Measurements from ENCODE around the gene CACNG8. TPM values are rescaled to one million over a fixed set of nuclear protein-coding genes. Genes with fewer than 3 reads are reported as not detected.
A peak's percentile ranks its signal among the peaks of the same experiment; 100 is the strongest.
"Not testable (repeated sequence)": the region's sequence is repeated elsewhere in the genome, so short reads cannot be mapped to it uniquely, and the experiment has no call there.

CACNG8 gene
- polyA plus RNA-seq, 3 donors: 0.05 TPM; not detected in 2

DNA sequence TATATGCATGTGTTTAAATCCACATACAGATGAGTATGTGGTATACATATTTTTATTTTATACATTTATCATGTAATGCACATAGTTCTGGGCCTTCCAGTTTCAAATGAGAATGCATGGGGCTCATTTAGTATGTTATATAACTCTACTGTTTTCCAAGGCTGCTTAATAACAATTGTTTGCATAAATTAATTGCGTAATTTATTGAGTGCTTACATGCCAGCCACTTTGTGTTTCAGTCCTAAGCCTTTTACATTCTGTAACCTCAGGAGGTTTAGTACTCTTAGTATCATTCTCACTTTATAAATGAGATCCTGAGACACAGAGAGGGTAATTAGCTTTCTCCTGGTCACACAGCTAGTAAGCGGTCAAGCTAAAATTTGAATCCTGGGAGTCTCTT, 16.7 kb upstream of the CACNG8 start:
- Histone ChIP-seq H3K9ac (ENCODE audit: insufficient read depth, low read length, poor library complexity, severe bottlenecking) (no peak overlapping the region), H4K20me1 (ENCODE audit: insufficient read depth, low read length) (no peaks in the 10 kb centered on the region), H3K27me3 (ENCODE audit: control insufficient read depth in 2 of 2, insufficient read depth in 2 of 2, low read length in 2 of 2) (peaks cover 22 to 44% of the 10 kb centered on the region in 2 donors), H3K4me1 (ENCODE audit: control insufficient read depth in 1 of 2, insufficient read depth in 2 of 2, low read length in 2 of 2) (no peaks in the 10 kb centered on the region), H3K4me2 (replicated peaks; ENCODE audit: extremely low read depth, low read length, poor library complexity, severe bottlenecking) (no peak overlapping the region), H3K27ac (ENCODE audit: low read depth in 1 of 2, low read length in 2 of 2) (no peak overlapping the region), H2AFZ (ENCODE audit: insufficient read depth, low read depth, low read length, poor library complexity, severe bottlenecking) (no peak overlapping the region), H3K9me3 (replicated peaks in 1 of 2; ENCODE audit: control insufficient read depth in 1 of 2, insufficient read depth in 1 of 2, low read length in 2 of 2) (peaks cover 6 to 20% of the 10 kb centered on the region in 2 donors), H3K4me3 (replicated peaks in 1 of 3; ENCODE audit: low read depth in 2 of 3, low read length in 3 of 3) (no peak overlapping the region), H3K36me3 (replicated peaks in 1 of 2; ENCODE audit: control insufficient read depth in 1 of 2, insufficient read depth in 2 of 2, low read length in 2 of 2) (no peaks in the 10 kb centered on the region), H3K79me2 (ENCODE audit: insufficient read depth, low read length) (no peaks in the 10 kb centered on the region)
- no peak overlapping the region for H3K4me3 Mint-ChIP-seq
- H3K27me3 Mint-ChIP-seq (ENCODE audit: low read depth in 3 of 3): peaks cover 50 to 66% (median 66%) of the 10 kb centered on the region in 3 donors
- peaks cover 5% of the 10 kb centered on the region for H3K4me1 Mint-ChIP-seq
- peaks cover 11 to 17% (median 16%) of the 10 kb centered on the region in 7 donors for H3K9me3 Mint-ChIP-seq
- H3K36me3 Mint-ChIP-seq: peaks cover 5 to 7% of the 10 kb centered on the region in 2 donors
- DNase-seq: no peak
- TF ChIP-seq, protein P1, sequence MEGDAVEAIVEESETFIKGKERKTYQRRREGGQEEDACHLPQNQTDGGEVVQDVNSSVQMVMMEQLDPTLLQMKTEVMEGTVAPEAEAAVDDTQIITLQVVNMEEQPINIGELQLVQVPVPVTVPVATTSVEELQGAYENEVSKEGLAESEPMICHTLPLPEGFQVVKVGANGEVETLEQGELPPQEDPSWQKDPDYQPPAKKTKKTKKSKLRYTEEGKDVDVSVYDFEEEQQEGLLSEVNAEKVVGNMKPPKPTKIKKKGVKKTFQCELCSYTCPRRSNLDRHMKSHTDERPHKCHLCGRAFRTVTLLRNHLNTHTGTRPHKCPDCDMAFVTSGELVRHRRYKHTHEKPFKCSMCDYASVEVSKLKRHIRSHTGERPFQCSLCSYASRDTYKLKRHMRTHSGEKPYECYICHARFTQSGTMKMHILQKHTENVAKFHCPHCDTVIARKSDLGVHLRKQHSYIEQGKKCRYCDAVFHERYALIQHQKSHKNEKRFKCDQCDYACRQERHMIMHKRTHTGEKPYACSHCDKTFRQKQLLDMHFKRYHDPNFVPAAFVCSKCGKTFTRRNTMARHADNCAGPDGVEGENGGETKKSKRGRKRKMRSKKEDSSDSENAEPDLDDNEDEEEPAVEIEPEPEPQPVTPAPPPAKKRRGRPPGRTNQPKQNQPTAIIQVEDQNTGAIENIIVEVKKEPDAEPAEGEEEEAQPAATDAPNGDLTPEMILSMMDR (IDR thresholded peaks at IDR 0.05): no peak
- WGBS (ENCODE audit: insufficient coverage): no CpG with 5 or more reads among the region's 2 CpGs
- intact Hi-C loops (cut with micrococcal nuclease): no loop called here
- H3K27ac Mint-ChIP-seq: no peak overlapping the region

GRCh38 chr19:53947624-53948023, 15.1 kb upstream of the CACNG8 start:
- peak overlapping the region in 1 of 2 donors; percentile 35 for H3K4me3 Mint-ChIP-seq
- intact Hi-C loops (cut with micrococcal nuclease): no loop called here
- DNase-seq: no peak
- peaks cover 11 to 36% of the 10 kb centered on the region in 2 donors for H3K27me3 ChIP-seq (ENCODE audit: control insufficient read depth in 2 of 2, insufficient read depth in 2 of 2, low read length in 2 of 2)
- H3K4me3 ChIP-seq (replicated peaks in 1 of 3; ENCODE audit: low read depth in 2 of 3, low read length in 3 of 3): no peak overlapping the region
- H3K9me3 ChIP-seq (replicated peaks in 1 of 2; ENCODE audit: control insufficient read depth in 1 of 2, insufficient read depth in 1 of 2, low read length in 2 of 2): peaks cover under 1 to 5% of the 10 kb centered on the region in 2 donors
- peaks cover 8% of the 10 kb centered on the region for H3K4me1 Mint-ChIP-seq
- no peak overlapping the region for H3K4me2 ChIP-seq (replicated peaks; ENCODE audit: extremely low read depth, low read length, poor library complexity, severe bottlenecking)
- H3K27ac ChIP-seq (ENCODE audit: low read depth in 1 of 2, low read length in 2 of 2): no peak overlapping the region
- H3K36me3 ChIP-seq (replicated peaks in 1 of 2; ENCODE audit: control insufficient read depth in 1 of 2, insufficient read depth in 2 of 2, low read length in 2 of 2): no peaks in the 10 kb centered on the region
- no peaks in the 10 kb centered on the region for H3K79me2 ChIP-seq (ENCODE audit: insufficient read depth, low read length)
- H3K4me1 ChIP-seq (ENCODE audit: control insufficient read depth in 1 of 2, insufficient read depth in 2 of 2, low read length in 2 of 2): no peaks in the 10 kb centered on the region
- H3K27ac Mint-ChIP-seq: no peak overlapping the region
- H3K9ac ChIP-seq (ENCODE audit: insufficient read depth, low read length, poor library complexity, severe bottlenecking): no peak overlapping the region
- peaks cover under 1 to 1% of the 10 kb centered on the region in 2 donors for H3K36me3 Mint-ChIP-seq
- no peak overlapping the region for H2AFZ ChIP-seq (ENCODE audit: insufficient read depth, low read depth, low read length, poor library complexity, severe bottlenecking)
- peaks cover 3 to 11% (median 4%) of the 10 kb centered on the region in 7 donors for H3K9me3 Mint-ChIP-seq
- 72% methylated on average over 2 of the region's 5 CpGs for whole genome bisulfite sequencing (ENCODE audit: insufficient coverage)
- peaks cover 42 to 60% (median 59%) of the 10 kb centered on the region in 3 donors for H3K27me3 Mint-ChIP-seq (ENCODE audit: low read depth in 3 of 3)
- TF ChIP-seq, protein P1 (IDR thresholded peaks at IDR 0.05): no peak
- no peaks in the 10 kb centered on the region for H4K20me1 ChIP-seq (ENCODE audit: insufficient read depth, low read length)

DNA sequence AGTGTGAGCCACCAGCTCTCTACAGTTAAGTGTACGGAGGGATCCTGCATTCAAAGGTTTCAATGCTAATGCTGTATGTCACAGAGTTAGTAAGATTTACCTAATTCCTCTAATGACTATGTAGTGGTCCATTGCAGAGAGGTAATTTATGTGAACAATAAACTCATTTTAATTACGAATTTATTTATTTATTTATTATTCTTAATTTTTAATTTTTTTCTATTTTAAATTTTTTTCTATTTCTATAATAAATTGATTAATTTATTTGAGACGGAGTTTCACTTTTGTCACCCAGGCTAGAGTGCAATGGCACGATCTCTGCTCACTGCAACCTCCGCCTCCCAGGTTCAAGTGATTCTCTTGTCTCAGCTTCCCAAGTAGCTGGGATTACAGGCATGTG, 14.1 kb upstream of the CACNG8 start:
- H3K9ac ChIP-seq (ENCODE audit: insufficient read depth, low read length, poor library complexity, severe bottlenecking); H3K4me1 ChIP-seq (ENCODE audit: control insufficient read depth in 1 of 2, insufficient read depth in 2 of 2, low read length in 2 of 2); H3K4me1 Mint-ChIP-seq; H3K27ac ChIP-seq (ENCODE audit: low read depth in 1 of 2, low read length in 2 of 2); H2AFZ ChIP-seq (ENCODE audit: insufficient read depth, low read depth, low read length, poor library complexity, severe bottlenecking); H3K27ac Mint-ChIP-seq; H3K9me3 Mint-ChIP-seq; H3K36me3 Mint-ChIP-seq; H3K79me2 ChIP-seq (ENCODE audit: insufficient read depth, low read length); H4K20me1 ChIP-seq (ENCODE audit: insufficient read depth, low read length); DNase-seq; H3K4me3 ChIP-seq (replicated peaks in 1 of 3; ENCODE audit: low read depth in 2 of 3, low read length in 3 of 3); H3K9me3 ChIP-seq (replicated peaks in 1 of 2; ENCODE audit: control insufficient read depth in 1 of 2, insufficient read depth in 1 of 2, low read length in 2 of 2); intact Hi-C loops (cut with micrococcal nuclease); H3K4me2 ChIP-seq (replicated peaks; ENCODE audit: extremely low read depth, low read length, poor library complexity, severe bottlenecking); H3K36me3 ChIP-seq (replicated peaks in 1 of 2; ENCODE audit: control insufficient read depth in 1 of 2, insufficient read depth in 2 of 2, low read length in 2 of 2): not testable (repeated sequence)
- H3K27me3 Mint-ChIP-seq (ENCODE audit: low read depth in 3 of 3): peaks cover 35 to 56% (median 51%) of the 10 kb centered on the region in 3 donors
- H3K27me3 ChIP-seq (ENCODE audit: control insufficient read depth in 2 of 2, insufficient read depth in 2 of 2, low read length in 2 of 2): peaks cover 6 to 28% of the 10 kb centered on the region in 2 donors
- 100% methylated on average over 1 of the region's 5 CpGs for WGBS (ENCODE audit: insufficient coverage)
- H3K4me3 Mint-ChIP-seq: peak overlapping the region in 1 of 2 donors; percentile 57

Data from CD14-positive monocyte (primary cell).